Measurements from ENCODE around the gene LAMC1.

LAMC1 gene

GRCh38 chr1:183029591-183030000, 6.4 kb downstream of the LAMC1 start:
- TF ChIP-seq, protein P1, sequence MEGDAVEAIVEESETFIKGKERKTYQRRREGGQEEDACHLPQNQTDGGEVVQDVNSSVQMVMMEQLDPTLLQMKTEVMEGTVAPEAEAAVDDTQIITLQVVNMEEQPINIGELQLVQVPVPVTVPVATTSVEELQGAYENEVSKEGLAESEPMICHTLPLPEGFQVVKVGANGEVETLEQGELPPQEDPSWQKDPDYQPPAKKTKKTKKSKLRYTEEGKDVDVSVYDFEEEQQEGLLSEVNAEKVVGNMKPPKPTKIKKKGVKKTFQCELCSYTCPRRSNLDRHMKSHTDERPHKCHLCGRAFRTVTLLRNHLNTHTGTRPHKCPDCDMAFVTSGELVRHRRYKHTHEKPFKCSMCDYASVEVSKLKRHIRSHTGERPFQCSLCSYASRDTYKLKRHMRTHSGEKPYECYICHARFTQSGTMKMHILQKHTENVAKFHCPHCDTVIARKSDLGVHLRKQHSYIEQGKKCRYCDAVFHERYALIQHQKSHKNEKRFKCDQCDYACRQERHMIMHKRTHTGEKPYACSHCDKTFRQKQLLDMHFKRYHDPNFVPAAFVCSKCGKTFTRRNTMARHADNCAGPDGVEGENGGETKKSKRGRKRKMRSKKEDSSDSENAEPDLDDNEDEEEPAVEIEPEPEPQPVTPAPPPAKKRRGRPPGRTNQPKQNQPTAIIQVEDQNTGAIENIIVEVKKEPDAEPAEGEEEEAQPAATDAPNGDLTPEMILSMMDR (conservative IDR thresholded peaks at IDR 0.05; ENCODE audit: control insufficient read depth, insufficient read depth, low read depth, low read length) = no peak
- DNase-seq (ENCODE audit: low read depth) = peak; percentile 87
- H3K4me3 ChIP-seq (ENCODE audit: control insufficient read depth, low read depth, low read length) = no peak overlapping the region

GRCh38 chr1:183030053-183030452, 6.8 kb downstream of the LAMC1 start:
- no peak overlapping the region for H3K4me3 ChIP-seq (ENCODE audit: control insufficient read depth, low read depth, low read length)
- TF ChIP-seq, protein P1 (conservative IDR thresholded peaks at IDR 0.05; ENCODE audit: control insufficient read depth, insufficient read depth, low read depth, low read length) = no peak
- DNase-seq (ENCODE audit: low read depth) = peak; percentile 78

- TF ChIP-seq, protein P1 (conservative IDR thresholded peaks at IDR 0.05; ENCODE audit: control insufficient read depth, insufficient read depth, low read depth, low read length) = no peak
- peak; percentile 50 for DNase-seq (ENCODE audit: low read depth)
- no peak overlapping the region for H3K4me3 ChIP-seq (ENCODE audit: control insufficient read depth, low read depth, low read length)
Observed at GRCh38 chr1:183032122-183032921, 9.1 kb downstream of the LAMC1 start.

GRCh38 chr1:183033205-183033604, 10.0 kb downstream of the LAMC1 start:
- TF ChIP-seq, protein P1 (conservative IDR thresholded peaks at IDR 0.05; ENCODE audit: control insufficient read depth, insufficient read depth, low read depth, low read length) = no peak
- no peak overlapping the region for H3K4me3 ChIP-seq (ENCODE audit: control insufficient read depth, low read depth, low read length)
- DNase-seq (ENCODE audit: low read depth) = no peak

GRCh38 chr1:183034682-183035081, 11.5 kb downstream of the LAMC1 start:
- no peak overlapping the region for H3K4me3 ChIP-seq (ENCODE audit: control insufficient read depth, low read depth, low read length)
- DNase-seq (ENCODE audit: low read depth) = no peak
- TF ChIP-seq, protein P1 (conservative IDR thresholded peaks at IDR 0.05; ENCODE audit: control insufficient read depth, insufficient read depth, low read depth, low read length) = no peak

GRCh38 chr1:183038333-183038866, 15.2 kb downstream of the LAMC1 start:
- no peak overlapping the region for H3K4me3 ChIP-seq (ENCODE audit: control insufficient read depth, low read depth, low read length)
- DNase-seq (ENCODE audit: low read depth) = no peak
- TF ChIP-seq, protein P1 (conservative IDR thresholded peaks at IDR 0.05; ENCODE audit: control insufficient read depth, insufficient read depth, low read depth, low read length) = no peak

All from fibroblast of mammary gland (primary cell).